Fibroblast of pulmonary artery (primary cell): ENCODE results near the gene ZNF146.

Experiments used
- DNase-seq: peaks from one replicate; pipeline ENCODE4 v3.0.0-alpha.2; 2010; ENCODE audit warnings: low read depth
- H3K4me3 ChIP-seq: replicated peaks from 2 replicates; pipeline ENCODE4 v1.5.1; 2011; ENCODE audit warnings: low read depth, mild to moderate bottlenecking, control low read depth, low read length, moderate library complexity
- TF ChIP-seq, protein P1 (sequence below): IDR thresholded peaks from 2 replicates; pipeline ENCODE4 v1.5.1; 2011; ENCODE audit warnings: mild to moderate bottlenecking, control low read depth, low read length, inconsistent platforms; ENCODE audit errors: missing control alignments

The ZNF146 gene

DNA sequence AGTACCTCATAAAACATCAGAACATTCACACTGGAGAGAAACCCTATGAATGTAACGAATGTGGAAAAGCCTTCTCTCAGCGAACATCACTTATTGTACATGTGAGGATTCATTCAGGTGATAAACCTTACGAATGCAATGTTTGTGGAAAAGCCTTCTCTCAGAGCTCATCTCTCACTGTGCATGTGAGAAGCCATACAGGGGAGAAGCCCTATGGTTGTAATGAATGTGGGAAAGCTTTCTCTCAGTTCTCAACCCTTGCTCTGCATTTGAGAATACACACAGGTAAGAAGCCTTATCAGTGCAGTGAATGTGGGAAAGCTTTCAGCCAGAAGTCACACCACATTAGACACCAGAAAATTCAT, 22.0 kb downstream of the ZNF146 start:
- TF ChIP-seq, protein P1, sequence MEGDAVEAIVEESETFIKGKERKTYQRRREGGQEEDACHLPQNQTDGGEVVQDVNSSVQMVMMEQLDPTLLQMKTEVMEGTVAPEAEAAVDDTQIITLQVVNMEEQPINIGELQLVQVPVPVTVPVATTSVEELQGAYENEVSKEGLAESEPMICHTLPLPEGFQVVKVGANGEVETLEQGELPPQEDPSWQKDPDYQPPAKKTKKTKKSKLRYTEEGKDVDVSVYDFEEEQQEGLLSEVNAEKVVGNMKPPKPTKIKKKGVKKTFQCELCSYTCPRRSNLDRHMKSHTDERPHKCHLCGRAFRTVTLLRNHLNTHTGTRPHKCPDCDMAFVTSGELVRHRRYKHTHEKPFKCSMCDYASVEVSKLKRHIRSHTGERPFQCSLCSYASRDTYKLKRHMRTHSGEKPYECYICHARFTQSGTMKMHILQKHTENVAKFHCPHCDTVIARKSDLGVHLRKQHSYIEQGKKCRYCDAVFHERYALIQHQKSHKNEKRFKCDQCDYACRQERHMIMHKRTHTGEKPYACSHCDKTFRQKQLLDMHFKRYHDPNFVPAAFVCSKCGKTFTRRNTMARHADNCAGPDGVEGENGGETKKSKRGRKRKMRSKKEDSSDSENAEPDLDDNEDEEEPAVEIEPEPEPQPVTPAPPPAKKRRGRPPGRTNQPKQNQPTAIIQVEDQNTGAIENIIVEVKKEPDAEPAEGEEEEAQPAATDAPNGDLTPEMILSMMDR: no peak
- no peak overlapping the region for H3K4me3 ChIP-seq
- no peak for DNase-seq

DNA sequence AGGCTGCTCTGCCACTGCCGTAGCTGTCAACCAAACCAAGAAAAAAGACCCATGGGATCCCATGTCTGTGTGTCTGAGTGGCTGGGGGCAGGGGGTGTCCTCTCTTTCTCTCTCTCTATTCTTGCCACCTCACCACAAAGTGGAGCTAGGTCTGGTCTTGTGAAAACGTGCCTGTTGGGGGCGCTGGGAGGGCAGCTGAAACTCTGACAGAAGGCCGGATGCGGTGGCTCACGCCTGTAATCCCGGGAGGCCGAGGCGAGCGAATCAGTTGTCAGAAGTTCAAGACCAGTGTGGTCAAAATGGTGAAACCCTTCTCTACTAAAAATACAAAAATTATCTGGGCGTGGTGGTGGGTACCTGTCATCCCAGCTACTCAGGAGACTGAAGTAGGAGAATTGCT, 29.2 kb downstream of the ZNF146 start:
- no peak for DNase-seq
- TF ChIP-seq, protein P1: no peak
- no peak overlapping the region for H3K4me3 ChIP-seq

DNA sequence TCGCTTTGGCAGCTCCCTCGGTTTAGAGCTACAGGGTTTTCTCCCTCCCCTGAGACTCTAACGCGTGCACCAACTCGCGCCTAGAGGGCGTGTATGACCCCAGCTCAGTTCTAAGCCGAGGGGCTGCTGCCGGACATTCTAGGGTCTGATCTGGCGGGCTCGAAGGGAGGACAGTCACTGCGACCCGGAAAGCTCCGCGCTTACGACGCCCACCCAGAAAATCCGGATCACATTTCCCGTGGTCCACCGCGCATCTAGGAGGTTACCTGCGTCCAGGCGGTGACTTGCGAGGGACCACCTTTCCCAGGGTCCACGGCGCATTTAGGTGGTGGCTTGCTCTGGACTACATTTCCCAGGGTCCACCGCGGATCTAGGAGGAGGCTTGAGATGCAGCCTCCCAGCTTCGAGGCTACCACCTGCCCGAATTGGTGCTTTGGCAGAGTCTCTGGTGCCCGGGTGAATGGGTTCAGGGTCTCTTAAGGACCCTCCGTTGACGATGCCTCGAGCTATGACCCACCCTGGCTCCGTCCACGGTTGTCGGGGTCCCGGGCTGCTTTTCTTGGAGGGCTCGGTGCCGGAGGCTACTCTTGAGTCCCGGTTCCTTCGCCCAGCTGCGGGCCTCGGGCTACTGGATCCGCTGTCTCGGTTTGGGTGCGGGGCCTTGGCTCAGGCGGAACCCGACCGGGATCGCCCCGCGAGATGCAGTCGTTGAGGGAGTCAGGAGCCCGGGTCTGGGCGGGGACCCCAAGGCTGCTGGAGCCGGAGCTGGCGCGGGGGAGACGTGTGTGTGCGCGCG, 30.5 kb downstream of the ZNF146 start:
- H3K4me3 ChIP-seq: peak overlapping the region; percentile 25
- TF ChIP-seq, protein P1: no peak
- no peak for DNase-seq

DNA sequence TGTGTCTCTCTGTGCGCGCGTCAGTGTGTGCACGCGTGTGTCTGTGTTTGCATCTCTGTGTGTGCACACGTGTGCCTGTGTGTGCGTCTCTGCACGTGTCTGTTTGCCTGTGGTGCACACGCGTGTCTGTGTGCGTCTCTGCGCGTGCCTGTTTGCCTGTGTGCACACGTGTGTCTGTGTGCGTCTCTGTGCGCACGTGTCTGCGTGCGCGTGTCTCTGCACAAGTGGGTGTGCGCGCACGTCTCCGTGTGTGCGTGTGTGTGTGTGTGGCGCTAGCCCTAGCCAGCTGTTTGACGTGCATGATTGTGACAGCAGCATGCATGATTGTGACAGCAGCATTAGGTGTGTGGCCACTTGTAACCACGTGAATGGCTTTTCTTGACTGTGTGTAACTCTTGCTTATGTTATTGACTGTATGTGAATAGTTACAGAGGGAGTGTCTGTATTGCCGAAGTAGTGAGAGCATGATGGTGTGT, 31.1 kb downstream of the ZNF146 start:
- TF ChIP-seq, protein P1: no peak
- no peak overlapping the region for H3K4me3 ChIP-seq
- DNase-seq: peak; percentile 14

DNA sequence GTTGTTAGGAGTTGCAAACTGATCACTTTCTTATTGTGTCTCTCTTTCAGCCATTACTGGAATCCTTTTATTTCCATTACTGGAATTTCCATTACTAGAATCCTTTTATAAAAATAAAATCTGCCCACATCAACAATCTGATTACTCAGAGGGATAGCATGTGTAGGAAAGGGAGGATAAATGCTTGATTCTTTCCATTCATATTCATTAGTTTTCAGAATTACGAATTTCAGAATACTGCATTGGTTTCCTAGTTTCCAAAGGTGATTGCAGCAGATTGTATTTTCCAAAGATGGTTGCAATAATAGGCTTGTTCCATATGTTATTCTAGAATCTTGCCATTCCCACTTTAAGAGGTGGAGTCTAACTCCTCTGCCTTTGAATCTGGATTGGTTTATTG, 37.1 kb downstream of the ZNF146 start:
- TF ChIP-seq, protein P1: no peak
- DNase-seq: no peak
- H3K4me3 ChIP-seq: no peak overlapping the region

DNA sequence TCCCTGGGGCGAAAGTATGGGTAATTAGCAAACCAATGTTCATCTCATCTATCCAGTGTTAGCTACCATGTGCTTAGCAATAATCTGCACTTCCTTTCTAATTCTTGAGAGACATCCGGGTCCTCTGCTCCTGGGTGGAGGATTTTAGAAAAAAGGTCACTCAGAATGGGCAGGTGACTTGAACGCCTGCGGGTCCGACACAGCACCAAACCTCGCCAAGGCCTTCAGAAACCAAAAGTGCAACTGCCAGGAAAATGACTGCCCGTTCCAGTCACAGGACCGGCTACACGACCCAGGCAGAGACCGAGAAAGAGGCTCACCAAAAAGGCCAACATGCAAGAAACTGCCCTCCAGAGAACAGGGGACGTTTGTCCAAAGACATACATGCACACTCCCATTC, 39.9 kb downstream of the ZNF146 start:
- TF ChIP-seq, protein P1: no peak
- no peak overlapping the region for H3K4me3 ChIP-seq
- no peak for DNase-seq

DNA sequence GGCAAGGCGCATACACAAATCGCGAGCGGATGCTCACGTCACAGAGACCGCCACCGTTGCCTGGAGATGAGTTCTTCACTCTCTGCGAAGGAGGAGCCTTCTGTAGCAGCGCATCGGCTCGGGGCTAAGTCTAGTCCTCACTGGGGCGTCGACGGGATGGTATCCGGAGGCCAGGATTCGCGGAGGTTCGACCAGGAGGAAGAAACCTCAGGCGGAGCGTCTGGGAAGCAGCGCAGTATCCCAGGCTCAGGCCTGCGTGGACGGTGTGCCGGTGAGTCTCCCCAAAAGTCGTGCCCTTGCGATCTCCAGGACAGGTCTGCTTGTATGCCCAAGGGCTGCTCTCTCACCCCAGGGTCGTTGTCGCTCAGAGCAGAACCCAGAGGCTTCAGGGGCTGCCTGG, 40.4 kb downstream of the ZNF146 start:
- H3K4me3 ChIP-seq: no peak overlapping the region
- TF ChIP-seq, protein P1: no peak
- DNase-seq: no peak
